SK-N-SH treated with all-trans-retinoic acid at 6 μM for 48 hours (cell line): ENCODE data around the gene PRKG1.
A peak's percentile ranks its signal among the peaks of the same experiment; 100 is the strongest.

Experiments used
- ATAC-seq: fragments of 200-7000 bp; cut with Tn5 transposase; 3 replicates; pipeline ENCODE4 v1.9.1; 2020; ENCODE audit warnings: mild to moderate bottlenecking, moderate library complexity
- ARNTL ChIP-seq: fragments of 450-650 bp; formaldehyde crosslinking; IDR thresholded peaks from 2 replicates; pipeline ENCODE4 v1.5.0; 2020; ENCODE audit warnings: low read depth, mild to moderate bottlenecking, moderate library complexity, borderline replicate concordance
- BACH2 ChIP-seq: fragments of 250-450 bp; sonication (Bioruptor Pico); IDR thresholded peaks from 2 replicates; pipeline ENCODE4 v1.9.0; 2021; ENCODE audit warnings: mild to moderate bottlenecking, borderline replicate concordance
- CREB5 ChIP-seq: fragments of 250-450 bp; sonication (Bioruptor Pico); IDR thresholded peaks from 2 replicates; pipeline ENCODE4 v1.5.1; 2020; ENCODE audit warnings: low read depth, mild to moderate bottlenecking, moderate library complexity
- CSDC2 ChIP-seq: fragments of 250-450 bp; sonication (Bioruptor Pico); IDR thresholded peaks from 2 replicates; pipeline ENCODE4 v1.5.0; 2020; ENCODE audit warnings: mild to moderate bottlenecking, moderate library complexity
- CSRNP3 ChIP-seq: fragments of 250-450 bp; sonication (Bioruptor Pico); IDR thresholded peaks from 2 replicates; pipeline ENCODE4 v1.5.1; 2021; ENCODE audit warnings: mild to moderate bottlenecking, moderate library complexity
- ESRRG ChIP-seq: fragments of 250-450 bp; sonication (Bioruptor Pico); IDR thresholded peaks from 2 replicates; pipeline ENCODE4 v1.6.1; 2021; ENCODE audit warnings: mild to moderate bottlenecking
- GLIS3 ChIP-seq: fragments of 250-450 bp; sonication (Bioruptor Pico); IDR thresholded peaks from 2 replicates; pipeline ENCODE4 v1.5.0; 2020; ENCODE audit warnings: mild to moderate bottlenecking, moderate library complexity
- ISL1 ChIP-seq: fragments of 250-450 bp; sonication (Bioruptor Pico); IDR thresholded peaks from 2 replicates; pipeline ENCODE4 v2.1.2; 2022; ENCODE audit warnings: mild to moderate bottlenecking, moderate library complexity
- OSR1 ChIP-seq: fragments of 250-450 bp; sonication (Bioruptor Pico); IDR thresholded peaks from 2 replicates; pipeline ENCODE4 v1.8.0; 2022; ENCODE audit warnings: moderate library complexity, mild to moderate bottlenecking, inconsistent platforms
- POU6F1 ChIP-seq: fragments of 250-450 bp; sonication (Bioruptor Pico); IDR thresholded peaks from 2 replicates; pipeline ENCODE4 v1.8.0; 2021; ENCODE audit warnings: low read depth, mild to moderate bottlenecking, moderate library complexity, borderline replicate concordance
- PPARA ChIP-seq: fragments of 250-450 bp; sonication (Bioruptor Pico); IDR thresholded peaks from 2 replicates; pipeline ENCODE4 v1.5.0; 2020; ENCODE audit warnings: mild to moderate bottlenecking, borderline replicate concordance
- RARB ChIP-seq: fragments of 250-450 bp; sonication (Bioruptor Pico); IDR thresholded peaks from 2 replicates; pipeline ENCODE4 v1.8.0; 2021; ENCODE audit warnings: mild to moderate bottlenecking, moderate library complexity
- SNAI2 ChIP-seq: fragments of 250-450 bp; sonication (Bioruptor Pico); IDR thresholded peaks from 2 replicates; pipeline ENCODE4 v1.5.0; 2020; ENCODE audit warnings: mild to moderate bottlenecking, moderate library complexity
- TCF4 ChIP-seq: fragments of 250-450 bp; sonication (Bioruptor Pico); IDR thresholded peaks from 2 replicates; pipeline ENCODE4 v1.8.0; 2021; ENCODE audit warnings: mild to moderate bottlenecking, moderate library complexity, borderline replicate concordance
- TOX ChIP-seq: fragments of 250-450 bp; sonication (Bioruptor Pico); IDR thresholded peaks from 2 replicates; pipeline ENCODE4 v1.8.0; 2021; ENCODE audit warnings: mild to moderate bottlenecking, moderate library complexity, borderline replicate concordance
- ZC3H10 ChIP-seq: fragments of 250-450 bp; sonication (Bioruptor Pico); IDR thresholded peaks from 2 replicates; pipeline ENCODE4 v1.5.1; 2021; ENCODE audit warnings: mild to moderate bottlenecking, moderate library complexity
- ZFP3 ChIP-seq: fragments of 250-450 bp; sonication (Bioruptor Pico); IDR thresholded peaks from 2 replicates; pipeline ENCODE4 v1.5.0; 2020; ENCODE audit warnings: mild to moderate bottlenecking, moderate library complexity
- ZFP30 ChIP-seq: fragments of 450-650 bp; formaldehyde crosslinking; IDR thresholded peaks from 2 replicates; pipeline ENCODE4 v1.5.0; 2022; ENCODE audit warnings: mild to moderate bottlenecking, moderate library complexity
- ZNF565 ChIP-seq: fragments of 450-650 bp; formaldehyde crosslinking; conservative IDR thresholded peaks from 2 replicates; pipeline ENCODE4 v1.5.0; 2020; ENCODE audit warnings: low read depth, mild to moderate bottlenecking, moderate library complexity
- ZNF8 ChIP-seq: fragments of 450-650 bp; formaldehyde crosslinking; IDR thresholded peaks from 2 replicates; pipeline ENCODE4 v1.5.0; 2020; ENCODE audit warnings: mild to moderate bottlenecking, moderate library complexity

PRKG1 gene

GRCh38 chr10:51881213-51881612, 806.9 kb downstream of the PRKG1 start:
- no peak for ATAC-seq

GRCh38 chr10:51886438-51887068, 812.3 kb downstream of the PRKG1 start:
- peak; percentile 96 for ATAC-seq
- TF ChIP-seq ISL1, result no peak
- TF ChIP-seq ZNF8 (CRISPR knock-in tag), result no peak
- TF ChIP-seq ZFP3 (CRISPR knock-in tag), result no peak
- no peak for TF ChIP-seq ZC3H10
- no peak for TF ChIP-seq ESRRG
- TF ChIP-seq, all 23 proteins: peak for 0

More at GRCh38 chr10:51881213-51881612, 806.9 kb downstream of the PRKG1 start:
- TF ChIP-seq ZFP30 (CRISPR knock-in tag), result no peak
- no peak for TF ChIP-seq POU6F1 (CRISPR knock-in tag)
- TF ChIP-seq RARB (CRISPR knock-in tag), result no peak
- TF ChIP-seq GLIS3 (CRISPR knock-in tag), result no peak
- no peak for TF ChIP-seq TCF4
- no peak for TF ChIP-seq OSR1 (CRISPR knock-in tag)

- TF ChIP-seq POU6F1 (CRISPR knock-in tag) (no peak), ZNF565 (no peak), RARB (CRISPR knock-in tag) (no peak), CREB5 (CRISPR knock-in tag) (no peak), ZC3H10 (no peak), TCF4 (no peak), ARNTL (CRISPR knock-in tag) (no peak), TOX (CRISPR knock-in tag) (no peak), OSR1 (CRISPR knock-in tag) (no peak), CSDC2 (CRISPR knock-in tag) (no peak), GLIS3 (CRISPR knock-in tag) (no peak), PPARA (CRISPR knock-in tag) (no peak)
- no peak for ATAC-seq
Measured at GRCh38 chr10:51888263-51888662, 814.0 kb downstream of the PRKG1 start.

GRCh38 chr10:51892313-51892712, 818.0 kb downstream of the PRKG1 start:
- ATAC-seq, result no peak
- no peak for TF ChIP-seq ZFP3 (CRISPR knock-in tag)
- no peak for TF ChIP-seq RARB (CRISPR knock-in tag)
- TF ChIP-seq ZC3H10, result no peak
- no peak for TF ChIP-seq ZNF8 (CRISPR knock-in tag)
- no peak for TF ChIP-seq ZNF565
- TF ChIP-seq BACH2, result no peak
- TF ChIP-seq SNAI2 (CRISPR knock-in tag), result no peak
- TF ChIP-seq ESRRG, result no peak
- no peak for TF ChIP-seq ZFP30 (CRISPR knock-in tag)
- no peak for TF ChIP-seq CSRNP3 (CRISPR knock-in tag)

- no peak for TF ChIP-seq ARNTL (CRISPR knock-in tag)
- TF ChIP-seq ZFP30 (CRISPR knock-in tag), result no peak
- no peak for TF ChIP-seq ZNF565
- peak; percentile 83 for ATAC-seq
Measured at GRCh38 chr10:51892965-51893658, 818.8 kb downstream of the PRKG1 start.
